Putamen (tissue), 1 donor: ENCODE measurements around the gene C6orf58.

Experiments used
- DNase-seq: peaks from one replicate; pipeline ENCODE4 v3.0.0-alpha.2; 2016; ENCODE audit warnings: low spot score

Gene C6orf58

DNA sequence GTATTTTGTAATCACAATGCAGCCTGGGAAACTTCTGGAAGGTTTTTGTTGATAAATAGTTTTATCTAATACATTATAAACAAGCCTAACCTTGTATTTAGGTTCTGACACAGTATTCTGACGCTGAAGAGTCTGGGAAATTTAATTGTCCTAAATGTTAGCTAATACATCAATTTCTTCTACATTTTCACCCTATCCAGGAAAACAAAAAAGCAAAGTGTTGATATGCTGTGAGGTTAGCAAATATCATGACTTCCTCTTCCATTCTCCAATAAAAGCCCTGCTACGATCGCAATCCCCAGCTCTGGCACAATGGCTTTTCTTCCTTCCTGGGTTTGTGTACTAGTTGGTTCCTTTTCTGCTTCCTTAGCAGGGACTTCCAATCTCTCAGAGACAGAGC is at the start of gene C6orf58:
C6orf58 (plus strand) TSS at position 301 of the 400 bp plus-strand sequence; CDS start at position 313, 12 bp downstream.
- DNase-seq, result no peak

DNA sequence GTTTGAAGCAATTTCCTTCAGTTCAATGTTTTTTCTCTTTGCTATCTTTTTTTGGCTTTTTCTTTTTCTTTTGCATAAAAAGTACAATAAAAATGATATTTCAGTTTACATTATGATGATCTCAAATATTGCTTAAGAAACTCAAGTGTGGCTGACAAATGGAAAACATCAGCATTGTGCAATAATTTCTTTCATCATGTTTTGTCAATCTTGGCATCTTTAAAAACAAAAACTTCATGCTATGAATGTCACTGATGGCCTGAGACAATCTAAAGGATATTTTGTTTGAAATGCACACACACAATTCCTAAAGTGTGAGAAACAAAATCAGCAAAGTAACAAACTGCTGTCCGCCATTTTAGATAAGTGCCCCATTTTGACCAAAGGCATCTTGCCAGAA is 44.0 kb upstream of the C6orf58 start:
- DNase-seq, result no peak

DNA sequence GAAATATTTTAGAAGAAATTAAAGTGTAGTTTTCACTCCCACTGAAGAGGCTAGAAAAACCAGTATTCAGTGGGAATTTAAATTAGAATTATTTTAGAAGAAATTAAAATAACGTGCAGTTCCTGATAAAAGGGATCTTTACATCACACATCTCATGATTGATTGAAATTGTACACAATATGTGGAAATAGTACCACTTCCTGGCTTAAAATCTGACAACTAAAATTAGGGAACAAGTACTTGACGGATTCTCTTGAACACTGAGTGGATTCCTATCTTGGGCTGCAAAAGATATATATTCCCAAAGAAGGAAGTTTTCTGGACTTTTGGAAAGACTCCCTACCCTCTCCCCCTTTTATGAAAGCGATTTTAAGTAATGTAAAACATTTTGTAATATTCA is 43.2 kb upstream of the C6orf58 start:
- DNase-seq, result no peak

DNA sequence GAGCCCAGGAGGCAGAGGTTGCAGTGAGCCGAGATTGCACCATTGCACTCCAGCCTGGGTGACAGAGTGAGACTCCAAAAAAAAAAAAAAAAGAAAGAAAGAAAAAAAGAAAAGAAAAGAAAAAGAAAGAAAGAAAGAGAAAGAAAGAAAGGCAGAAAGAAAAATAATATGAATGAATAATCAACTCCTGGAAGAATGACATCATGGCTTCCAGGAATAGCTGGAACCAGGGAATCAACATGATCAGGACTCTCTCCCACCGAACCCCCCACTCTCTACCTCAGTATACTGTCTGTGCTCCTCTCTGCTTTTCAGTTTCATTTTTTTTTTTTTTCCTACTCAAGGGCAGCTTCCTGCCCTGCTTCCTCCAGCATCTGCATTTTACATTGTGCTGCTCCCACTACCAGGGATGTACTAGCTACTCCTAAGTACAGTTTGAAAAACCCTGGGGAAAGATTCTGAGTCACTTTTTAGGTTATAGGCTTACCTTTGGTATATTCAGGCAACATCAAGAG is 38.2 kb upstream of the C6orf58 start:
- no peak for DNase-seq

DNA sequence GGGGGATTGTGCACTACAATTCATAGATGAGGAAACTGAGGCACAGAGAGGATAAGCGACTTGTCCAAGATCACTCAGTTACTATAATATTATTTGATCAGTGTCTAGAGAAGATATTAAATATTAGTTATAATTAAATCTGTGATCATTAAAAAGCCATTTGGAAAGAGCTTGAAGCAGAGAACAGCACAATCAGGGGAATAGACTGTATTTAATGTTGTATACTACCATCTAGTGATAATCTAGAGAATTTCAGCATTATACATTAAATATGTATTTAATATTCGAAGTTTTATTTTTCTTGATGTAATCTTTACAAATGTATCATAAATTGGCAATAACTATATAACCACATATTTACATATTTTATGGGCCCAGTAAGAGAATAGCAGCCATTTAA is 37.7 kb upstream of the C6orf58 start:
- no peak for DNase-seq

DNA sequence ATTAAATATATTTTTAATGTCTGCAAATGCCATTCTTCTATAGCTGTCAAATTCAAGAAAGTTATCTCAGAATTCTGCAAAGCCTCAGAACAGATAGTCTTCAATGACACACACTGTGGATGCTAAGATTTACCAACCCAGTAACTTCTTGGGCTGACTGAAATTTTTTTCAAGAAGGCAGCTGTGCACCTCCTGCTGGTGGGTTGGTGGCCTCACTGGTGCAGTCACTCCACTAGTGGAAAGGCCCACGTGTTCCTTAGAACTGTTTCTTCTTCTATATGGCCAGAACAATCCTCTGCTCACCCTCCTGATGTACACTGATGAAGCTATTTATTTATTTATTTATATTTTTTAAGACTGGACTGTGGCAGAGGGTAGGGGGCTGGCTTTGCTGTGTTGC is 29.8 kb upstream of the C6orf58 start:
- DNase-seq, result no peak

DNA sequence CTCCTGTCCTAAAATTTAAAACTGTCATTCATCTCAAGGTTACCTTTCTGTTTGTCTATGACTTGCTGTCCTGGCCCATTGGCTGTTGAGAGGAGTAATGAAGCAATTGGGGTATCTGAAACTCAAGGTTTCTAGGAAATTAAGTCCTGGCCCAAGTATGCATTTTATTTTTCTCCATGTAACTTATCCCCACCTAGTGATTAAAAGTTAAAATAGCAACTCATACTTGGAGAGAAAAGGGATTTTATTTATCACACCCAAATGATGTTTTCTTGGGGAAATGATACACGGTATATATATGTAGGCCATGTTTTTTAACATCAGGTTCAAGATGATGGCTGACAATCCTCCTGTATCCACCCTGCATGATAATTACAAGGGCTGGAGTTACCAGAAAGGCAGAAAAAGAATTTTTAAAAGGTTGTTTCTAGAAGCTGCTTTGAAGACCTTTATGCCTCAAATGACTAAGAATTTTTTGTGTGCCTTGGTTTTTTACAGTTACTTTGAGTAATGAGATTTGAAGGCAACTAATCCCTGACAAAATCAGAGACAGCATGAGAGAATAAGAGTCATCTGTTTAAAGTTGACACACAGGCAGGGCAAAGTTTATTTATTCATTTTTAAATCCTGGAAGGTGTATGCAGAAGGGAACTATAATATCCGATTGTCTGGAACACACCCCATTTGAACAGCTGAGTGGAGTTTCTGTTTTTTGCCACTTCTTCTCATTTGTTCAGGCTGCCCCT is 28.9 kb upstream of the C6orf58 start:
- DNase-seq, result no peak

DNA sequence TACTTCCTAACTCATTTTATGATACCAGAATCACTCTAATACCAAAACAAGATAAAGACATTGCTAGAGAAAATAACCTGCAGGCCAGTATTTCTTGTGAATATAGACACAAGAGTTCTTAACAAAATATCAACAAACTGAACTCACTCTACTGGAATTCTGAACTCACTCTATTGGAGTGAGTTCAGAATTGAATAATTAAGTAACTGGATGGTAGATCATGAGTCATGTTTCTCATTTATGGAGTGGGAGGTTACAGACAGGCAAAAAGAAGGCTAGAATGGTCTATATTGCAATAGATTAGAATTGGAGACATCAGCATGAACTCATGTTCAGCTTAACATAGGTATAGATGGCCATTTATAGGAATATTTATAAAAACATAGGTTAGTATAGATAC is 26.6 kb upstream of the C6orf58 start:
- DNase-seq, result no peak

DNA sequence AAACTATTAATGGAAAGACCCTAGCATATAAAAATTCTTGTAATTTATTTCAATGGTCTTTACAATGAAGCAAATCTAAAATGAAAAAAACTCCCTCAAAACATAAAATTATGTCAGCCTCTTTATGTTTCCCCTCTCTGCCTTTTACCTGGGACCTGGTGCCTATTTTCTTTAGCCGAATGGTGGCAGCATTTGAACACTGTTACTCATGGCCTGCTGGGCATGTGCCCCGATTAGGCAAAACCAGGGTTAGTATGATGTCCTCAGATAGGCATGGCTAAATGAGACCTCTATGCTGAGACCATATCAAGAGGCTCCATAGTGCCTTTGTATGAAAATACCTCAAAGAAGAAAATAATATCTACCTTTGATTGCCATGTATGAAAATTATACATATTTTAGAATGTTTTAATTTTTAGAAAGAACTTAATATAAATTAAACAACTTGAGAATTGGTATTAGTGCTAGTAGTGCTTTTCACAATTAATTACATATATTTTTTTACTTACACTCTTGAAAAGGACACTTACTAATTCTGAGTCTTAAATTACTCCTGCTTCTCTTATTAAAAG is 22.5 kb upstream of the C6orf58 start:
- no peak for DNase-seq

DNA sequence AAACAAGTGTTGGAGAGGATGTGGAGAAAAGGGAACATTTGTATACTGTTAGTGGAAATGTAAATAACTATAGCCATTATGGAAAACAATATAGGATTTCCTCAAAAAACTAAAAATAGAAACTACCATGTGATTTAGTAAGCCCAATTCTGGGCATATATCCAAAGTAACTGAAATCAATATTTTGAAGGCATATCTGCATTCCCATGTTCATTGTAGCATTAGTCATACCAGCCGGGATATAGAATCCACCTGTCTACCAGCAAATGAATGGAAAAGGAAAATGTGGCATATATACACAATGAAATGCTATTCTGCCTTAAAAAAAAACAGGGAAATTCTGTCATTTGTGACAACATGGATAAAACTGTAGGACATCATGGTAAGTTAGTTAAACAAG is 15.3 kb upstream of the C6orf58 start:
- no peak for DNase-seq

DNA sequence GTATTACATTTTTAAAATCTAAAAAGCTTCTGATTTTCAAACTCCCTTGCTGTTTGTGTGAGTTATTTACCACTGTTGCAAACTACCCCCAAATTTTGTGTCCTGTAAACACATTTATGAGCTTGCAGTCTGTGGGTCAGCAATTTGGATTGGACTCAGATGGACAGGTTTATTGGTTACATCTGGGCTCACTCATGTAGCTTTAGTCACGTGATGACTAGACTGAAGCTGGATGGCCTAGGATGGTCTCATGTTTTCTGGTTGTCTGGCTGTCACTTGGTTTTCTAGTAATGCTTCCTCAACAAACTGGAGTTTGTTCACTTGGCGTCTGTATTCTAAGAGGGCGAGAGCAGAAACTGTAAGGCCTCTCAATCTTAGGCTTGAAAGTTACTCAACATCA is 12.2 kb upstream of the C6orf58 start:
- DNase-seq, result no peak

DNA sequence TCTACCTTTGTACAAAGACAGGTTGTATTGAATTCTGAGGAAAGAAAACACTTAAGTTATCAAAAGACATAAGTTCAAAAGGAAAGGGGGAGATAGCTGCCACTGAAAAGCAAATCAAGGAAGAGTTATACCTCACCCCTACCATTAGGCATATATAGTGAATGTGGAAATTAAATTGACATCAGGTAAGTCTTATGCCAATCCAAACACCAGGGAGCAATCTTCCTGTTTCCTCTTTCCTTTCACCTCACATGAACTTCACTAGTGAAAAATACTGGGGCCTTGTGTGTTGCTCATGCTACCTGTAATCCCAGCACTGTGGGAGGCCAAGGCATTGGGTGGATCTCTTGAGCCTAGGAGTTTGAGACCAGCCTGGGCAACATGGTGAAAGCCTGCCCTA is 10.9 kb upstream of the C6orf58 start:
- DNase-seq, result no peak

DNA sequence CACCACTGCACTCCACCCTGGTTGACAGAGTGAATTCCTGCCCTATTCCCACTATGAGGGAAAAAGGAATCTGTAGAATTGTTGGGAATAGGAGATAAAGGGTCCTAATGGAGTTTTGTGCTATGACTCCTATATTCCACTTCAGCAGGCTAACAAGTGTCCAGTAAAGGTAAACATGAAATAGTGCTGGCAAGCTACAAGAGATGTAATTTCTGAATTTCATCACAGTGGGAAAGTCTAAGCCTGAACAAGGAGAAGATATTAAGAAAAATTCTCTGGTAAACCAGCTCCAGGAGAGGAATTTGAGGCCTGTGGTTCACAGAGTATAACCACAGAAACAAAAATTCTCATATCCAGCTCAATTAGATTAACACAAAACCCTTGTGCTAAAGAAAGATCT is 10.3 kb upstream of the C6orf58 start:
- DNase-seq, result no peak

DNA sequence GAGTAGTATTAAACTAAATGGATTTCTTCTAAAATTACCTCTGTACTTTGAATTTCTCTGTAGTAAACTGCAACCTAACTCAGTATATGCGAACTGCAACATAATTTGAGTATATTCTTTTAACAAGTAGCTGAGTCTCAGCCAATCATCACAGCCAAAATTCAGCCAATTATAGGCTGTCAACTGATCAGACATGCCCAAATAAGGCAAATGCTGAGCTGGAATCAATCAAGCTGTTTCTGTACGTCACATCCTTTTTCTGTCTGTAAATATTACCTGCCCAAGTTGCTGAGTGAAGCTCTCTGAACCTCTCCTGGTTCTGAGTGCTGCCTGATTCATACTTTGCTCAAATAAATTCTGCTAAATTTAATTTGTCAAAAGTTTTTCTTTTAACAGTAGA is 9.5 kb upstream of the C6orf58 start:
- no peak for DNase-seq

DNA sequence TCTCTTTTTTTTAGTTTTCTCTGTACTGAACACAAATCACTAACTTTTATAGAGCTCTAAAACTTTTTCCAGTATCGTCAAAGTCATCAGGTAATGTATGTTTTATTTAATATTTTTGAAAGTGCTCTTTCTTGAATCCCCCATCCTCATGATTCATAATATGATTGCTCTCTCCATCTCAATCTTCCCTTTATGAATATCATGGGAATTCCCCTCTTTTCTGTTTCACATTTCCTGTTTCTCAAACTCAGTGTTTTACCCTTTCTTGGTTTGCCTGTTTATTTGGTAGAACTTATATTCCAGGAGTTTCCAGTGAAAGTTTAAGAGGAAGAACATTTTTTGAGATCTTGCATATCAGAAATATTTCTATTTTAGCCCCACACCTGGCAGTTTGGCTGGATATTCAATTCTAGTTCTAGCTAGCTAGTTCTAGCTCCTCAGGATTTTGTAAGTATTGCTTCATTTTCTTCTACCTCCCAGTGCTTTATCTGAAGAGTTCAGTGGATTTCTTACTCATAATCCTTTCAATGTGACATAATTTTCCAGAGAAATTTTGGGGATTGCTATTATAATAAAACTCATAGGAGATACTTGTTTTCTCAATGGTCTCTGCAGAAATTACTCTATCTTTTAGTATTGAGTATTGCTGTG is 6.1 kb upstream of the C6orf58 start:
- DNase-seq, result no peak

DNA sequence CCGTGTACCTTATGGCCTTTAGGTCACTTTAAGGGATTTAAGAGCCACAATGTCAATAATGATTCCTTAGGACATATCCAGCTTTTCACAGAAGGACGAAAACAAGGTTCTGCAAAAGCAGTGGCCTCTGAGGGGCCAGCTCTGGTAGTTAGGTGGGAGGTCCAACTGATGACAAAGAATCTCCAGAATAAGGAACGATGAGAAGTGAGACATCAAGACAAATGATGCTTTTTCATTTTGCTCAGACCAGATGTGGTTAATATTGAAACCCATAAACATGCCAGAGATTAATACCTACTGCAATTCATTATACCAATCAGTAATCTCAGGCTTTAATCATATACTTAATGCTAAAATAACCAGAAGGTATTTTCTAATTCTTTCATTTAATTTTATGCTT is 1.9 kb downstream of the C6orf58 start:
- DNase-seq, result no peak

DNA sequence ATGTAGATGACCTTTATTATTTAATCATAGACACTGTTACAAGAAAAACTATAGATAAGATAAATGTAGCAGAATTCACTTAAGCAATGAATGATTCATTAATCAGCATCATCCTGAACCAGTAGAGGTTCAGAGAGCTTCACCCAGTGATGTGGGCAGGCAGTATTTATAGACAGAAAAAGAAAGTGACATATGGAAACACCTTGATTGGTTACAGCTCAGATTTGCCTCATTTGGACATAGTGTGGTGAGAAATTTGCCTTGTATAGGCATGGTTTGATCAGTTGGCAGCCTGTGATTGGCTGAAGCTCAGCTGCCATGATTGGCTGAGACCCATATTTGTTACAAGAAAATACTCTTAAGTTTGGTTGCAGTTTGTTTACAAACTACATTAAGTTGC is 4.6 kb downstream of the C6orf58 start:
- no peak for DNase-seq

DNA sequence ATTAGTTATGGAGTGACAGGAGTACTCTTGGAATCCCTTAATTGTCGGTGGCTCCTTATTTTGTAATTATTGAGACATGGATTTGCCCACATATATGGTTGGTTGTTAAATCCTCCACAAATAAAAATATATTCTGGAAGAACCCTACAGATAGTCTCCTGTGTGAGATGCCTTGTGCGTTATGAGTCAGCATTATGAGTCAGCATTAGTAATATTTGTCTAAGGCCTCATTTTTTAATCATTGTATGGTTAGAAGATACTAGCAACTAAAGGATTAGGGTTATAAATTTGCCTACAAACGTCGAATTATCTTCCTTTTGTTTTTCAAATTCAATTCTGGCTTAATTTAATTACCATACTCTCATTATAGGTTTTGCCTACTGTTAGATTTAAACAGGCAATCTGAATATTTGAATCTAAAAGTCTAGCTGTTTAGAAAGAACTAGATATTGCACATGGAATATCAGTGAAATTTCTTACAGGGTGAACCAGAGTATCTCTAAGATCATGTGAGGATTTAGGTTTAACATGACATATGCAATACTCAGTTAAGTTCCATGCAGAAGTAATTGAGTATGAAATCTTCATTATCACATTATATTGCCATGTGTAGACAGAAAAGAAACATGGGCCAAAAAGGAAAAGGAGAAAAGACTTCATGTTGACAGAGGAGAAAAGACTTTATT is 5.9 kb downstream of the C6orf58 start:
- DNase-seq, result no peak

DNA sequence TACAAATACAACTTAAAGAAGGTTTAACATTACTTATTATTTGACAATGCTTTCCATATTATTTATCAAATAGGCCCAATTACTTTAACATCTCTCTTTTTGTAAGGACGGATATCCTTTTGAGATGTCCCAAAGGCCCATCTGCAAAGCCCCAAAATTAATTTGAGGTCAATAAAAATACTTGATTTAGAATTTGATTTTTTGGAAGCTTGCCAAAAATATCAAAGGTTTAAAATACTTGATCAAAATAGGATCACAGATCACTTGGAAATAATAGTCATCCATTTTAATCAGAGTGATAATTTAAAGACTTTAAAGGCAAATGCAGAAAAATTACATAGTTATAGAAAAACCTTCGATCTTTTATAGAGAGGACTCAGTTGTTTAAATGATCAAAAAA is 8.1 kb downstream of the C6orf58 start:
- no peak for DNase-seq

DNA sequence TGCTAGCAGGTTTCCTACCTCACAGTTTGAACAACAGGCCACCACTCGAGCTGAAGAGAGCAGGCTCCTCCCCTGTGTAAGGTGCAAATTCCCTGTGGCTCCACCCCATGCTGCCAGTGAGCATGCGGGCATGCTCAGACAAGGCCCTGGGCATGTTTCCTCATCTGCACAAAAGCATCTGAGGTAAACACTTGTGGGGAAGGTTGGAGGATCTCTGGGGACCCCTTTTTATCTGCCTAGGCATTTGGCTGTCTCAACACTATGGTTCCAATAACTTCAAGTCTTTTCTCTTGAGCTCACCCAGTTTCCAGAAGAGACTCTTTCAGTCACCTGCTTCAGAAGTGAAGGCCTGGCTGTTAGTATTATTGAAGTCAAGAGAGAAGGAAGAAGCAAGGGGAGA is 9.4 kb downstream of the C6orf58 start:
- DNase-seq, result no peak

DNA sequence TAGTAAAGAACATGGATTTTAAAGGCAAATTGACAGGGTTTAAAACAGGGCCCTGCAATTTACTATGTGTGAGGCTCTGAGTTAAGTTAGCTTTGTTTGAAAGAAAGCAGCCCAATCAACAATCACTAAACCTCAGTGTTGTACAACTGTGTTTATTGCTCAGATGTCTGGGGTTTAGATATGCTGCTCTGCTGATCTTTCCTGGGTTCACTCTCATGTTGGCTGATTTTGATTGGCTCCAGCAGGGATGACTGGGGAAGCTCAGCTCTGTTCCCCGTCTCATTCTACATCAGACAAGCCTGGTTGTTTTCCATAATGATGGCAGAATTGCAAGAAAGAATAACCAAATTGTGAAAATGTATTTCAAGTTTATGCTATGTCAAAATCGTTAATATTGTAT is 10.9 kb downstream of the C6orf58 start:
- no peak for DNase-seq

DNA sequence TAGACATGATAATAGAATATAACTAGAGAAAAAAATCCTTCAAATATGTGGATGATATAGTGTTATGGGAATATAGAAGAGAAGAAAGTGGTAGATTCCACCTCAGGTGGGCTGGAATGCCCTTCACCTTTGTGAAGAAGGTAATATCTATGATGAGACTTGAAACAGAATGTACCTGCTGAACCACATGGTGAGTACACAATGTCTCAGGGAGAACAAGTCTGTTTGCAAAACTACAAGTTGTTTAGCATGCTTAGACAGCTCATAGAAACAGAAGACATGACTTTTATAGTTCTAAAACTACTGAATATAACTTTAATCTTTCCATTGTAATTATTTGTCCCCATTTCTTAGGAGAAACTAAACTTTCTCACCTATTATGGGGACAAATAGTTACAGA is 12.2 kb downstream of the C6orf58 start:
- no peak for DNase-seq

DNA sequence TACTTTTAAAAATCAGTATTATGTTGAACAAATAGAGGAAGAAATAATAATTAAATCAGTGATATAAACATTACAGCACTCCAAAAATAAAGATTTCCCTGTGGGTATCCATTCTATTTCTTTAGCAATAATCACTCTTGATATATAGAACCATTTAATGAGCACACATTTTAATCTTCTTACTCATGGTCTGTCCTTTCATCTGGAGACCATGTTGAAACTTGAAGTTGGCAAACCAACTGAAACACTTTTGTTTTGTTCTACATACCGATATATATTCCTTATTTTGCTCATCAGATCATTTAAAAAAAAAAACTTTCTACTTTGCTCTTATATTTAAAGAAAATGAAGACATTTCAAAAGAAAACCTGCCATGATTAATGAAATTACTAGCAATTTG is 13.4 kb downstream of the C6orf58 start:
- no peak for DNase-seq
